ENCODE results near the gene UAP1.

GRCh38 chr1:162551969-162552683 is 9.4 kb upstream of the UAP1 start:
- TF ChIP-seq GATA3 (IDR thresholded peaks at IDR 0.05; ENCODE audit: low read depth, low read length) (no peak), GATA2 (IDR thresholded peaks at IDR 0.05; ENCODE audit: low read depth, low read length) (no peak)

All from SH-SY5Y (cell line).